Measurements from ENCODE around the gene MPP2. TPM values are rescaled to one million over a fixed set of nuclear protein-coding genes. Genes with fewer than 3 reads are reported as not detected.

Gene MPP2
- total and polyA plus RNA-seq, 2 of the 13 experiments (the other 11 are each of a cell fraction or from before 2014, with no cell fraction given): 0.20 to 1.7 TPM

- POLR2A ChIA-PET: no interaction called here
- in situ Hi-C loops (cut with HindIII; ENCODE audit: extremely low pct_ligation_motif_present, low pct_unique_long_range_greater_than_20kb): loop anchor here (5.0 kb wide), 1 partner anchor 56 kb away; no protein-coding TSS in a partner anchor
Observed at GRCh38 chr17:43848601-43849000, 58.7 kb downstream of the MPP2 start.

GRCh38 chr17:43846963-43847371 is 60.4 kb downstream of the MPP2 start, which contains the start of gene CD300LG:
Gene CD300LG (plus strand): TSS chr17:43847176. CDS start chr17:43847217, 41 bp downstream.
- FAIRE-seq: no peak
- H3K9ac ChIP-seq (ENCODE audit: insufficient read depth, low read depth, low read length): no peak within 1 kb of the TSS
- peaks cover 8% of the 10 kb centered on the region for H3K4me1 ChIP-seq (ENCODE audit: insufficient read depth, low read length)
- in situ Hi-C loops (cut with HindIII; ENCODE audit: extremely low pct_ligation_motif_present, low pct_unique_long_range_greater_than_20kb) (loop anchor here (5.0 kb wide), 1 partner anchor 55 kb away; no protein-coding TSS in a partner anchor), intact Hi-C loops (cut with micrococcal nuclease; ENCODE audit: unreplicated experiment) (loop anchor here (1.0 kb wide), 3 partner anchors 57 to 153 kb away; no protein-coding TSS in a partner anchor)
- H3K4me2 ChIP-seq (ENCODE audit: low read depth, low read length): peak within 1 kb of the TSS; percentile 38; the same call in 1 of the 2 replicates
- H3K27me3 ChIP-seq (ENCODE audit: control insufficient read depth in 1 of 2, insufficient read depth in 2 of 2, low read length in 2 of 2): peaks cover 4 to 37% of the 10 kb centered on the region in 2 experiments
- CTCF ChIA-PET (ENCODE audit: low intra/inter-chr PET ratio, low total read pairs): interaction anchor here (0.6 to 2.7 kb wide), 5 partner anchors 56 to 152 kb away, joined by 3 to 31 read pairs (median 16); partner anchors contain the start of gene DUSP3
- 37% methylated on average over 17 of the region's 17 CpGs for WGBS (ENCODE audit: low lambda C conversion rate)
- no TSS peak for BruUV-seq (replicated peaks)
- no peak within 1 kb of the TSS for H2AFZ ChIP-seq (ENCODE audit: low read length)
- no peaks in the 10 kb centered on the region for H4K20me1 ChIP-seq (ENCODE audit: insufficient read depth, low read length)
- POLR2A ChIA-PET: interaction anchor here (0.5 to 1.5 kb wide), 3 partner anchors 57 to 731 kb away, joined by 3 to 7 read pairs (median 3); partner anchors contain the start of gene DUSP3
- H3K79me2 ChIP-seq (ENCODE audit: insufficient read depth, low read length): no peaks in the 10 kb centered on the region
- no peak within 1 kb of the TSS for H3K4me3 ChIP-seq (replicated peaks in 1 of 3; ENCODE audit: insufficient read depth in 1 of 3, low read depth in 2 of 3, low read length in 3 of 3)
- no peak for ATAC-seq
- no peak for DNase-seq (ENCODE audit: low spot score)
- no peaks in the 10 kb centered on the region for H3K9me3 ChIP-seq (ENCODE audit: low read length)
- H3K27ac ChIP-seq (ENCODE audit: extremely low read length, insufficient read depth, low read length): no peak within 1 kb of the TSS
- H3K36me3 ChIP-seq (replicated peaks in 1 of 2; ENCODE audit: control insufficient read depth in 1 of 2, insufficient read depth in 2 of 2, low read length in 2 of 2): no peaks in the 10 kb centered on the region
- TF ChIP-seq DMAP1 (CRISPR knock-in tag; IDR thresholded peaks at IDR 0.05) (no peak), ZNF781 (CRISPR knock-in tag; IDR thresholded peaks at IDR 0.05; ENCODE audit: borderline replicate concordance, not compliant biosample characterization) (no peak), HNRNPLL (IDR thresholded peaks at IDR 0.05; ENCODE audit: low read depth, low read length, poor library complexity, severe bottlenecking) (peak; percentile 3), REST (IDR thresholded peaks at IDR 0.05; ENCODE audit: borderline replicate concordance in 1 of 2, low read depth in 1 of 2, low read length in 2 of 2) (no peak), ZNF235 (CRISPR knock-in tag; IDR thresholded peaks at IDR 0.05; ENCODE audit: borderline replicate concordance) (no peak), ZNF577 (CRISPR knock-in tag; IDR thresholded peaks at IDR 0.05; ENCODE audit: borderline replicate concordance, low read depth) (no peak), SP5 (CRISPR knock-in tag; IDR thresholded peaks at IDR 0.05; ENCODE audit: borderline replicate concordance, low read depth) (no peak), TEAD2 (CRISPR knock-in tag; IDR thresholded peaks at IDR 0.05) (no peak), ATF7-NPFF (CRISPR knock-in tag; IDR thresholded peaks at IDR 0.05; ENCODE audit: low read depth) (no peak), NRL (CRISPR knock-in tag; IDR thresholded peaks at IDR 0.05; ENCODE audit: borderline replicate concordance) (0 out of 2 replicates have a peak, but pooled peaks have one; percentile 53)

More at GRCh38 chr17:43848601-43849000, 58.7 kb downstream of the MPP2 start:
- H3K27ac ChIP-seq (ENCODE audit: extremely low read length, insufficient read depth, low read length): no peak overlapping the region
- intact Hi-C loops (cut with micrococcal nuclease; ENCODE audit: unreplicated experiment): no loop called here
- no peak for DNase-seq (ENCODE audit: low spot score)
- no TSS peak for BruUV-seq (replicated peaks)
- peaks cover 4 to 42% of the 10 kb centered on the region in 2 experiments; a peak in 3 of 5 replicates for H3K27me3 ChIP-seq (ENCODE audit: control insufficient read depth in 1 of 2, insufficient read depth in 2 of 2, low read length in 2 of 2)
- TF ChIP-seq CBFB (CRISPR knock-in tag; IDR thresholded peaks at IDR 0.05) (no peak), MXD4 (CRISPR knock-in tag; IDR thresholded peaks at IDR 0.05) (no peak), ZNF263 (CRISPR knock-in tag; IDR thresholded peaks at IDR 0.05) (no peak), U2AF2 (IDR thresholded peaks at IDR 0.05; ENCODE audit: low read depth, low read length) (no peak)
- no peaks in the 10 kb centered on the region for H3K79me2 ChIP-seq (ENCODE audit: insufficient read depth, low read length)
- CTCF ChIA-PET (ENCODE audit: low intra/inter-chr PET ratio, low total read pairs): no interaction called here
- 42% methylated on average over 10 of the region's 10 CpGs for WGBS (ENCODE audit: low lambda C conversion rate)
- no peaks in the 10 kb centered on the region for H3K9me3 ChIP-seq (ENCODE audit: low read length)
- H4K20me1 ChIP-seq (ENCODE audit: insufficient read depth, low read length): no peaks in the 10 kb centered on the region
- H3K36me3 ChIP-seq (replicated peaks in 1 of 2; ENCODE audit: control insufficient read depth in 1 of 2, insufficient read depth in 2 of 2, low read length in 2 of 2): no peaks in the 10 kb centered on the region
- no peak overlapping the region for H3K4me2 ChIP-seq (ENCODE audit: low read depth, low read length)
- no peak overlapping the region for H3K4me3 ChIP-seq (replicated peaks in 1 of 3; ENCODE audit: insufficient read depth in 1 of 3, low read depth in 2 of 3, low read length in 3 of 3)
- no peak for ATAC-seq
- no peak overlapping the region for H2AFZ ChIP-seq (ENCODE audit: low read length)
- FAIRE-seq: no peak
- H3K4me1 ChIP-seq (ENCODE audit: insufficient read depth, low read length): peaks cover 13% of the 10 kb centered on the region
- no peak overlapping the region for H3K9ac ChIP-seq (ENCODE audit: insufficient read depth, low read depth, low read length)

Data from HepG2 (cell line).